GM23248 (cell line): ENCODE data around the gene CREBBP.

Experiments used
- EZH2 ChIP-seq: fragments of 200-600 bp; sonication (generic); IDR thresholded peaks from 2 replicates; pipeline ENCODE4 v1.6.1; 2018; ENCODE audit warnings: antibody characterized with exemption, mild to moderate bottlenecking; ENCODE audit not compliant: insufficient read depth, poor library complexity, severe bottlenecking
- EZH2phosphoT487 ChIP-seq: fragments of 200-600 bp; sonication (generic); IDR thresholded peaks from 2 replicates; pipeline ENCODE4 v1.6.1; 2018; ENCODE audit warnings: antibody characterized with exemption, moderate library complexity, mild to moderate bottlenecking, low read depth; ENCODE audit not compliant: insufficient read depth

DNA sequence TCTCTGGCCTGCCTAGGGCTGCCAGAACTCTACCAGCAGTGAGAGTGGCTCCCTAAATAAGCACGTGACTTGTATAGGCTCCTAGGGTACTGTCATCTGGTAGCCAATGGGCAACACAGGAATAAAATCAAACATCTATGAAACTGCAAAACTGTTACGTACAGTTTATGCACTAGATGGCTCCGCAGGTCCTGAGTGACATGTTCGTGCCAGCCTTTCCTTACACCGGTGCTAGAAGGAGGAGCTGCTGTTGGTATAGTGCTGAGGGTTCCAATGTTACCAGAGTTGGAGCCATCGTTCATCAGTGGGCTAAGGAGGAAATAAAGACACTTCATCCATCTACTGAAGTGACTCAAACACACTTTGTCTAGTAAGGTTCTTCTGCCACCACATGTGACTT, 99.9 kb downstream of the CREBBP start:
- TF ChIP-seq EZH2, result no peak
- no peak for TF ChIP-seq EZH2phosphoT487
